ENCODE data around the gene GRM5.

The GRM5 gene

GRCh38 chr11:88604260-88604659, 461.5 kb downstream of the GRM5 start:
- no peak for DNase-seq

GRCh38 chr11:88603091-88603867, 462.5 kb downstream of the GRM5 start:
- no peak for DNase-seq

- no peak for DNase-seq
These were observed 468.4 kb downstream of the GRM5 start for GRCh38 chr11:88597387-88597786.

- DNase-seq: no peak
These were observed 469.0 kb downstream of the GRM5 start for GRCh38 chr11:88596786-88597185.

- no peak for DNase-seq
These were observed 471.4 kb downstream of the GRM5 start for GRCh38 chr11:88594274-88594950.

GRCh38 chr11:88590361-88590760, 475.4 kb downstream of the GRM5 start:
- no peak for DNase-seq

GRCh38 chr11:88583251-88583650, 482.5 kb downstream of the GRM5 start:
- DNase-seq: no peak

GRCh38 chr11:88579466-88579865, 486.3 kb downstream of the GRM5 start:
- no peak for DNase-seq

- DNase-seq: no peak
These were observed 489.0 kb downstream of the GRM5 start for GRCh38 chr11:88576741-88577140.

GRCh38 chr11:88575916-88576315, 489.9 kb downstream of the GRM5 start:
- DNase-seq: no peak

GRCh38 chr11:88569342-88569741, 496.4 kb downstream of the GRM5 start:
- DNase-seq: no peak

GRCh38 chr11:88555829-88556202, 510.0 kb downstream of the GRM5 start:
- DNase-seq: no peak

- DNase-seq: no peak
These were observed 510.6 kb downstream of the GRM5 start for GRCh38 chr11:88555018-88555828.

- no peak for DNase-seq
These were observed 512.6 kb downstream of the GRM5 start for GRCh38 chr11:88553204-88553603.

- peak; percentile 73 for DNase-seq
These were observed 513.3 kb downstream of the GRM5 start for GRCh38 chr11:88552379-88553062.

GRCh38 chr11:88544656-88545280, 521.0 kb downstream of the GRM5 start:
- no peak for DNase-seq

- DNase-seq: peak; percentile 86
These were observed 521.7 kb downstream of the GRM5 start for GRCh38 chr11:88543902-88544655.

- DNase-seq: no peak
These were observed 524.8 kb downstream of the GRM5 start for GRCh38 chr11:88541006-88541405.

GRCh38 chr11:88538098-88538497, 527.7 kb downstream of the GRM5 start:
- no peak for DNase-seq

GRCh38 chr11:88537613-88538012, 528.2 kb downstream of the GRM5 start:
- DNase-seq: no peak

GRCh38 chr11:88536616-88537265, 529.0 kb downstream of the GRM5 start:
- DNase-seq: no peak

Measured in activated CD4-positive, alpha-beta T cell treated with anti-CD3 and anti-CD28 coated beads for 48 hours (primary cell).